Measurements from ENCODE around the gene CPVL.

- TF ChIP-seq CTCF (IDR thresholded peaks at IDR 0.05): no peak
- TF ChIP-seq POLR2A (IDR thresholded peaks at IDR 0.05): no peak
- no peak for TF ChIP-seq POLR2AphosphoS5 (IDR thresholded peaks at IDR 0.05)
Measured at GRCh38 chr7:29076631-29077030, 69.7 kb downstream of the CPVL start.

Data from prostate gland (tissue), 2 donors.